ENCODE data around the gene ZNF692.
"Not testable (repeated sequence)": the region's sequence is repeated elsewhere in the genome, so short reads cannot be mapped to it uniquely, and the experiment has no call there.

Gene ZNF692

DNA sequence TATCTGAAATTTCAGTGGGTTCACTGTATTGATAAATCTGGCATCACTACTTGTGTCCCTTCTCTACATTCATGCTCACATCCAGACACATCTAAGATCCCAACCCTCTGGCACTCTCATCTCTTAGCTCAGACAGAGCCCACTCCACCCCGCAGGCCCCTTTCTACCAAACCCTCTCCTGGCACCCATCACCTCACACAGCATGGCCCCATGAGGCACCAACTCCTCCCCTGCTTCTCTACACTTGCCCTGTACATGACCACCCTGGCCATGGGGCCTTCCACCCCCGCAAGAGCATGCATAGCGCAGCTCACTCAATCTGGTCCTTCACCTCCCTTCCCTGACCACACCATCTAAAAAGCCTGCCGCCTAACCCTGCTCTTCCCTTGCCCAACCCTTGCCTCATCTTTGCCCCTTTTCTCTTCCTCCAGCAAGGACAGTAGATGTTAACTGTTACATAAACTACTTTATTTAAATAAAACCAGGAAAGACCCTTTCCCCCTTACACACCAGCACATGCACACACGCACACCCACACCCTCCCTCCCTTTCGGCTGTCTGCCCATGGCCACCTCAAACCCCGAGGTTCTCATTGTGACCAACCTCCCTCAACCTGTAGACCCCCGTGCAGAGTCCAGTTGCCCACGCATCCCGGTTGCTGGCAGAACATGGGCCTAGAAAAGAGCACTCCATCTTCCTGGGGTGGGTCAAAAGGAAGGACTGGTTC, 48.7 kb downstream of the ZNF692 start:
- DNase-seq = no peak
- TF ChIP-seq GATA1 (IDR thresholded peaks at IDR 0.05; ENCODE audit: low read depth, low read length) (no peak), POLR2A (IDR thresholded peaks at IDR 0.05; ENCODE audit: low read length) (peak; percentile 24)

DNA sequence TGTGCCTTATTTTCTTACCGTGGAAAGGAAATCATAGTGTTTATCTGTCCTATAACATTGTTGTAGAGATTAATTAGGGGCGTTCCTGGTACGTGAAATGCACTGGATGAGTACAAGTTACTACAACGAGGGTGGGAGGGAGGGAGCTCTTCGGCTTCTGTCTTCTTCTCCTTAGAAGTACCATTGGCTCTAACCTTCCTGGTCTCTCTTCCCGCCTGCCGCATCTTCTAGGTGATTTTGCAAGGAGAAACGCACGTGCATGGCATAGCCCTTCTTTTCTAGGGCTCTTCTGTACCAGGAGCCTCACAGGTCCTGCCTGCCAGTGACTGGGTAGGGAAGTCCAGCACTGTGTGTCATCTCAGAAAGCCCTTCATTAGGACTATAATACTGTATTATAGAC, 50.0 kb downstream of the ZNF692 start:
- TF ChIP-seq GATA1 (IDR thresholded peaks at IDR 0.05; ENCODE audit: low read depth, low read length) = no peak
- TF ChIP-seq POLR2A (IDR thresholded peaks at IDR 0.05; ENCODE audit: low read length) = no peak

DNA sequence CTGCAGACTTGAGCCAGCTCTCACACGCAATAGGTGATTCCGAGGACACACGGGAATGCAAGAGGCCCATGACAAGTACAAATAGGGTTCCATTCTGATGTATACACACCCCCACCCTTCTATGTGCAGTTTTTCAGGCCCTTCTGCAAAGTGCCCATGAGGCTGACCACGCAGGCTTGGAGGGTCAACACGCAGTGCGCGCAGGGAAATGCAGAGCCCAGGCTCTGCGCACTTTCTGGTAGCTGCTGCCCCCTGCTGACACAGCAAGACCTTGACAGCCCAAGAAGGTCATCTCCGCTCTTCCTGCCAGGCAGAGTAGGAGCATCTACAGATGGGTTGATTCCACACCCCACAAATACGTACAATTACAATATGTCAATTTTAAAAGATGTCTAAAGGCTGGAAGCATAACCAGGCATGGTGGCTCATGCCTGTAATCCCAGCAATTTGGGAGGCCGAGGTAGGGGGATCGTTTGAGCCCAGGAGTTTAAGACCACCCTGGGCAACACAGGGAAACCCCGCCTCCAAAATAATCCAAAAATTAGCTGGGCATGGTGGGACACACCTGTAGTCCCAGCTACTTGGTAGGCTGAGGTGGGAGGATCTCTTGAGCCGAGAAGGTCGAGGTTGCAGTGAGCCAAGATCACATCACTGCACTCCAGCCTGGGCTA, 51.7 kb downstream of the ZNF692 start:
- peak; percentile 69 to 77 for DNase-seq
- no peak for TF ChIP-seq GATA1 (IDR thresholded peaks at IDR 0.05; ENCODE audit: low read depth, low read length)
- no peak for TF ChIP-seq POLR2A (IDR thresholded peaks at IDR 0.05; ENCODE audit: low read length)

More for the DNA sequence above, 50.0 kb downstream of the ZNF692 start:
- DNase-seq = no peak

DNA sequence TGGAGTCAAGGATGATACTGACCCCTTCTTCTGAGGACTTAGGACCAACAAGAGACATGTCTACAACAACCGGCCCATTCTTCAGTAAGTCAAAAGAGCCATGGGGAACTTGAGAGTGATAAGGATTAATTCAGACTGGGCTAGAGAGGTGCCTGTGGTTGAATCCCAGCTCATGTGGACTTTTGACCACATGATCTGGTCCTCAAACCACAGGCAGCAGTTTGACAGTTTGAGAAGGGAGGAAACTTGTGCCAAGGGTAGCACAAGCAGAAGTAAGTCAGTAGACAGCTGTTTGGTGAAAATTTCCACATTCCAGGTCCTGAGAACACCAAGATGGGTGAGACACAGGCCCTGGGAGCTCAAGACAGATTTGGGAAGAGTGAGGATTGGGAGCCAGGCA, 53.0 kb downstream of the ZNF692 start:
- peak in 1 of 2 experiments; percentile 14 for DNase-seq
- TF ChIP-seq POLR2A (IDR thresholded peaks at IDR 0.05; ENCODE audit: low read length) (no peak), GATA1 (IDR thresholded peaks at IDR 0.05; ENCODE audit: low read depth, low read length) (no peak)

DNA sequence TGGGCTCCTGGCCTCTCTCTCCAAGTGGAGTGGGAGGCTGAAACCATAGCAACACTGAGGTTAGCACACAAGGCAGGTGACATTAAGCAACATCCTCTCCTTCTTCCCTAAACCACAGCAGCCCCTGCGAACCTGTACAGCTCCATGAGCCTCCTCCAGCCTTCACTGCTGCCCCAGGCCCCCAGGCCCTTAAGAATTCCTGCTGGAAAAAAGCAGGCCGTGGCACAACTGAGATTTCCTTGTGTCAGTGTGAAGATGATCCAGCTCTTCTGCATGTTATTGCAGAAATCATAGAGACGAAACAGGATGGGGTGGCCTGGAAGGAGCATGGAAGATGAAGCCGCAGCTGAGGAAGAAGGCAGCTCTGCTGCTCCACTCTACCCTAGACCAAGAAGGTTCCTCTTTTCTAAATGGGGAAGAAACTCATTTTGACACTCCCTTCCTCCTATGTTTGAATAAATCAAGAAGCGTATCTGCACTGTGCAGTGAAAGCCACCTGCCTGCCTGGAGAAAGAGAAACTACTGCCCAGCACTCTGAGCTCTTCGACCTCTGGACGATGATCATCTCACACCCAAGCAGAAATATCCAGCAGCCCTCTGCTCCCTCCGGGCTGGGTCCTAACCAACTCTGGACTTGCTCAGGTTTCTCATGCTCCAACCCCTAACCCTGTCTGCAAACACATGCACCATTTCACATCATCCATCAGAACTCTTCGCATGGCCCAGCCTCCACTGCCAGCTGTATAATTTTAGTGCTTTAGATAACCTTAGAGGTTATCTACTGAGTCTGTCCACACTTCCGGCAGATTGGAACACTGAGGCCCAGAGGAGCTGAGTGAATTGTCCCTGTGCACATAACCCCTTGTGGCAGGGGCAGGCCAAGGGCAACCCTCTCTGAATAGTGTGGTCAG, 53.9 kb downstream of the ZNF692 start:
- TF ChIP-seq POLR2A (IDR thresholded peaks at IDR 0.05; ENCODE audit: low read length) = no peak
- no peak for TF ChIP-seq GATA1 (IDR thresholded peaks at IDR 0.05; ENCODE audit: low read depth, low read length)
- no peak for DNase-seq

DNA sequence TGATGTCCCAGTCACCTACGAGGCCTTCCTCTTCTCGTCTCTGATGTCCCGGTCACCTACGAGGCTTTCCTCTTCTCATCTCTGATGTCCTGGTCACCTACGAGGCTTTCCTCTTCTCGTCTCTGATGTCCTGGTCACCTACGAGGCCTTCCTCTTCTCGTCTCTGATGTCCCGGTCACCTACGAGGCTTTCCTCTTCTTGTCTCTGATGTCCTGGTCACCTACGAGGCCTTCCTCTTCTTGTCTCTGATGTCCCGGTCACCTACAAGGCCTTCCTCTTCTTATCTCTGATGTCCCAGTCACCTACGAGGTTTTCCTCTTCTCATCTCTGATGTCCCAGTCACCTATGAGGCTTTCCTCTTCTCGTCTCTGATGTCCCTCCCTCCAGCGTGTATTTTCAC, 55.4 kb downstream of the ZNF692 start:
- not testable (repeated sequence) for DNase-seq

DNA sequence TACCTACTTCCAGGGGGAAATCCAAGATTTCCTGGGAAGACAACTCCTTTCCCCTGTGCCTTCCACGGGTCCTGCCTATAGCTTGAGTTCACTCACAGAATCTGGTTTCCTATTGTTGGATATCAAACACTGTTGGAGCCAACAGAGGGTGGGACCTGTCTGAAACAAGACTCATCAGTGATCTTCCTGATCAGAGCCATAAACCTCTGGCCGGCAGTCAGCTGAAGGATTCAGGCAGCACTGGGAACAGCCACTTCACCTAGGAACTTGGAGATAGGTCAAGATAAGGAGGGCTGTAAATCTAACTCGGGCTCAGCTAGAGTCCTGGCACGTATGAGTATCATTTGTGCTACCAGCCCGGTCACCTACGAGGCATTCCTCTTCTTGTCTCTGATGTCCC, 56.4 kb downstream of the ZNF692 start:
- DNase-seq = no peak
- TF ChIP-seq GATA1 (IDR thresholded peaks at IDR 0.05; ENCODE audit: low read depth, low read length) (no peak), POLR2A (IDR thresholded peaks at IDR 0.05; ENCODE audit: low read length) (no peak)

DNA sequence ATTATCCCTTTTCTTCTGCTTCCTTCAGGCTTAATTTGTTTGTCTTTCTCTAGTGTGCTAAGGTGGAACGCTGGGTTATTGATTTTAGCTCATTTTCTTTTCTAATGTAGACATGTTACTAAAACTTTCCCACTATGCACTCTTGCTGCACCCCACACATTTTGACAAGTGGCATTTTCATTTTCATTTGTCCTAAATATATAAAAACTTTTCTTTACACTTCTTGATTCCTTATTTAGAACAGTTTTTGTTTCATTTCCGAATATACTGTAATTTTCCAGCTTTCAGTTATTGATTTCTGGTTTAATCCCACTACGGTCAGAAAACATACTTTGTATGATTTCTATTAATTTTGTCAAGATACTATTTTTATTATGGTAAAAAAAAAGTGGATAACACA, 58.4 kb downstream of the ZNF692 start:
- TF ChIP-seq GATA1 (IDR thresholded peaks at IDR 0.05; ENCODE audit: low read depth, low read length) = no peak
- TF ChIP-seq POLR2A (IDR thresholded peaks at IDR 0.05; ENCODE audit: low read length) = no peak
- DNase-seq = no peak

Data from erythroblast (primary cell).